Activated T-cell treated with anti-CD3 and anti-CD28 coated beads, Interleukin-2, amount 50 U/mL, for 72 hours (primary cell): ENCODE results near the gene KCNK10. TPM values are rescaled to one million over a fixed set of nuclear protein-coding genes. Genes with fewer than 3 reads are reported as not detected.

Source experiments
- ATAC-seq, 2 donors: fragments of 150-1000 bp; cut with Tn5 transposase; replicated peaks in 1 of 2; 2 replicates each; pipeline ENCODE4 v1.10.0; 2021; ENCODE audit warnings: moderate library complexity in 2 of 2, mild to moderate bottlenecking in 1 of 2
- DNase-seq, 2 donors: peaks; one replicate each; pipeline ENCODE4 v3.0.0; 2021 to 2022; ENCODE audit warnings: mixed read lengths in 1 of 2
- H3K27ac Mint-ChIP-seq: one replicate; pipeline ENCODE4 v1.8.0; 2022; ENCODE audit warnings: mild to moderate bottlenecking, moderate library complexity, mixed read lengths
- H3K27me3 Mint-ChIP-seq: one replicate; pipeline ENCODE4 v1.8.0; 2022; ENCODE audit warnings: low read depth, mixed read lengths
- H3K36me3 Mint-ChIP-seq, 2 donors: one replicate each; pipeline ENCODE4 v1.8.0; 2022; ENCODE audit warnings: mixed read lengths in 2 of 2, mild to moderate bottlenecking in 1 of 2; ENCODE audit not compliant: insufficient read depth in 2 of 2
- H3K4me1 Mint-ChIP-seq: one replicate; pipeline ENCODE4 v1.8.0; 2022; ENCODE audit warnings: low read depth, mixed read lengths
- H3K4me3 Mint-ChIP-seq, 2 donors: one replicate each; pipeline ENCODE4 v1.8.0; 2022; ENCODE audit warnings: mild to moderate bottlenecking in 2 of 2, mixed read lengths in 2 of 2, moderate library complexity in 2 of 2
- H3K9me3 Mint-ChIP-seq, 2 donors: one replicate each; pipeline ENCODE4 v1.8.0; 2022; ENCODE audit warnings: mixed read lengths in 2 of 2
- total RNA-seq, 2 donors: library from RNA; stranded (reverse); gene quantifications; one replicate each; pipeline ENCODE4 v1.2.3, GENCODE V29; 2022

KCNK10 gene, protein sequence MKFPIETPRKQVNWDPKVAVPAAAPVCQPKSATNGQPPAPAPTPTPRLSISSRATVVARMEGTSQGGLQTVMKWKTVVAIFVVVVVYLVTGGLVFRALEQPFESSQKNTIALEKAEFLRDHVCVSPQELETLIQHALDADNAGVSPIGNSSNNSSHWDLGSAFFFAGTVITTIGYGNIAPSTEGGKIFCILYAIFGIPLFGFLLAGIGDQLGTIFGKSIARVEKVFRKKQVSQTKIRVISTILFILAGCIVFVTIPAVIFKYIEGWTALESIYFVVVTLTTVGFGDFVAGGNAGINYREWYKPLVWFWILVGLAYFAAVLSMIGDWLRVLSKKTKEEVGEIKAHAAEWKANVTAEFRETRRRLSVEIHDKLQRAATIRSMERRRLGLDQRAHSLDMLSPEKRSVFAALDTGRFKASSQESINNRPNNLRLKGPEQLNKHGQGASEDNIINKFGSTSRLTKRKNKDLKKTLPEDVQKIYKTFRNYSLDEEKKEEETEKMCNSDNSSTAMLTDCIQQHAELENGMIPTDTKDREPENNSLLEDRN
- total RNA-seq: under 1 TPM in 1 of 2 donors, not detected in 1; 0.10 TPM

DNA sequence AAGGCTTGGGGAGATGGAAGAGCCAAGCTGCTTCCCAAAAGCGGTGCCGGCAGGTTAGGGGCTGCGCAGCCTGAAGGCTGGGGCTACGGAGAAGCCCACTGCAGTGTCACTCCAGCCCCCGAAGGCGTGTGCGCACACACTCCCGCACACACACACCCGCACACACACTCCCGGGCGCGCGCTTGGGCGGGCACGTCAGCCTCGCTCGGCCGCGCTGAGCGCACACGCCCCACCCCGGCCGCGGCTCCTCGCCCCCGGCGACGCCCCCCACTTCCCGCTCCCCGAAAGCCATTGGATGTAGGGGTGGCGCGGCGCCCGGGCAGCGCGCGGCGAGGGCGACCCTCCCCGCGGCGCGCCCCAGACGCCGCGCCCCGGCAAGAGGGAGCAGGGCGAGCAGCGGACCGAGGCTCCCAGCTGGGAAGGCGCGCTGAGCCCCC is at the start of gene KCNK10:
Gene KCNK10, minus strand, starts transcription at position 184 of the 437 bp plus-strand sequence. CDS start 471 bp downstream, outside the sequence.
- no peaks in the 10 kb centered on the region for H3K9me3 Mint-ChIP-seq
- ATAC-seq: no peak
- H3K4me3 Mint-ChIP-seq: peak within 1 kb of the TSS; percentile 76 to 77

DNA sequence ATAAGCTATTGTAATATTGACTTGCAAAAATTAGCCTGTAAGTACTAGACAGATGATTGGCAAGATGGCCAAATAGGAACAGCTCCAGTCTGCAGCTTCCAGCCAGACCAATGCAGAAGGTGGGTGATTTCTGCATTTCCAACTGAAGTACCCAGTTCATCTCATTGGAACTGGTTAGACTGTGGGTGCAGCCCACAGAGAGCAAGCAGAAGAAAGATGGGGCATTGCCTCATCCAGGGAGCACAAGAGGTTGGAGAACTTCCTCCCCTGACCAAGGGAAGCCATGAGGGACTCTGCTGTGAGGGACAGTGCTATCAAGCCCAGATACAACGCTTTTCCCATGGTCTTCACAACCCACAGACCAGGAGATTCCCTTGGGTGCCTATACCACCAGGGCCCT is 46.4 kb upstream of the KCNK10 start:
- ATAC-seq: no peak
- no peaks in the 10 kb centered on the region for H3K9me3 Mint-ChIP-seq
- H3K4me1 Mint-ChIP-seq: no peaks in the 10 kb centered on the region
- H3K27ac Mint-ChIP-seq: no peak overlapping the region
- no peak overlapping the region for H3K4me3 Mint-ChIP-seq
- DNase-seq: no peak
- no peaks in the 10 kb centered on the region for H3K36me3 Mint-ChIP-seq
- H3K27me3 Mint-ChIP-seq: peaks cover 26% of the 10 kb centered on the region

More for the DNA sequence above, at the start of gene KCNK10:
- no peak within 1 kb of the TSS for H3K27ac Mint-ChIP-seq
- no peak for DNase-seq
- H3K4me1 Mint-ChIP-seq: peaks cover 4% of the 10 kb centered on the region
- peaks cover 0 to 2% of the 10 kb centered on the region in 2 donors for H3K36me3 Mint-ChIP-seq
- H3K27me3 Mint-ChIP-seq: peaks cover 45% of the 10 kb centered on the region

DNA sequence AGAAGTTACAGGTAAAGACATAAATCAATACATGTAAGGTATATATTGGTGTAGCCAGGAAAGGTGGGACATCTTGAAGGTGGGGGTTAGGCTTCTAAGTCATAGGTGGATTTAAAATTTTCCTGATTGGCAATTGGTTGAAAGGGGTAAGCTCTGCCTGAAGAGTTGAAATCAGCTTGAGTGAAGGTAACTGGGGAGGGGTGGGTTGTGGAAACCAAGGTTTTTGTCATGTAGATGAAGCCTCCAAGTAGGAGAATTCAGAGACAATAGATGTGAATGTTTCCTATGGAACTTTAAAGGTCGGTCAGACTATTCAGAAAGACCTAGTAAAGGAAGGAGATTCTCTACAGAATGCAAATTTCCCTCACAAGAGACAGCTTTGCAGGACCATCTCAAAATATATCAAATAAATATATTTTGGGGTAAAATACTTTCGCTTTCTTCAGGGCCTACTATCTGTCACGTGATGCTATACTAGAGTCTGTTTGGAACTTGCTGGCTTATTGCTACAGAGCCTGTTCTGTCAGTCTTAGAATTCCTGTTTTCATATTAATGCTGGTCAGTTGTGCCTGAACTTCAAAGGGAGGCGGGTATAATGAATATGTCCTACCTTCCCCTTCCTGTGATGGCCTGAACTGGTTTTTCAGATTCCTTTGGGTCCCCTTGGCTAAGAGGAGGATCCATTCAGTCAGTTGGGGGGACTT is 41.8 kb upstream of the KCNK10 start:
- Mint-ChIP-seq H3K9me3 (peaks cover 3 to 4% of the 10 kb centered on the region in 2 donors), H3K4me1 (no peaks in the 10 kb centered on the region), H3K27ac (no peak overlapping the region), H3K4me3 (no peak overlapping the region), H3K27me3 (peaks cover 18% of the 10 kb centered on the region), H3K36me3 (no peaks in the 10 kb centered on the region)
- ATAC-seq (no peak), DNase-seq (no peak)

DNA sequence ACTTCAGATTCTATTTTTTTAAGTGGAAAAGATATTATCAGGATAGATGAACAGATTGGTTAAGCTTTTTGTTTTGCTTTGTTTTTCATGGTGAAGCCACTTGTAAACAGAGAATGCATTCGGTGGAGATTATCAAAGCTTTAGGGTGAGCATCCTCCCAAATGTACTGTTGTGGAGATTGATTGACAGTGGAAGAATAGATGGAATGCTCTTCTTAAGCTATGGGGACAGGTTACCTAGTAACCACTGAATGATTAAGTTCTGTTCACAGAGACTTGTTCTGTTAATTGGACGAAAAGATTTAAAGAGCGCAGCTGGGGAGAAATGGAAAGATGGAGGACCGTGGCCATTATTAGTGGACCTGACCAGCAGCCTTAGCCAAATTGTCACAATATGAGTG is 40.6 kb upstream of the KCNK10 start:
- H3K27me3 Mint-ChIP-seq: peaks cover 10% of the 10 kb centered on the region
- ATAC-seq: no peak

DNA sequence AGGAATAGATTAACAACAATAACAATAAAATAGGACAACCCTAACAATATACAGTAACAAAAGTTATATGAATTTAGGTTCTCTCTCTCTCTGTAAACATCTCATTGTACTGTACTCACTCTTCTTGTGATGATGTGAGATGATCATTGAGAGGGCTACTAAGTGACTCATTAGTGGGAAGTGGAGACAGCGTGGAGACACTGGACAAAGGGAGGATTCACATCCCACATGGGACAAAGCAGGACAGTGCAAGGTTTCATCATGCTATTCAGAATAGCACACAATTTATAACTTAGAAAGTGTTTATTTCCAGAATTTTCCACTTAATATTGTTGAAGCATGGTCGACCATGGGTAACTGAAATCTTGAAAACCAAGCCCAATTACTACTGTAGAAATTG is 36.4 kb upstream of the KCNK10 start:
- peaks cover 13% of the 10 kb centered on the region for H3K27me3 Mint-ChIP-seq
- no peaks in the 10 kb centered on the region for H3K36me3 Mint-ChIP-seq
- no peaks in the 10 kb centered on the region for H3K4me1 Mint-ChIP-seq
- ATAC-seq (no peak), DNase-seq (no peak)
- peaks cover 3 to 4% of the 10 kb centered on the region in 2 donors for H3K9me3 Mint-ChIP-seq
- no peak overlapping the region for H3K27ac Mint-ChIP-seq
- no peak overlapping the region for H3K4me3 Mint-ChIP-seq

More for the DNA sequence above, 40.6 kb upstream of the KCNK10 start:
- no peaks in the 10 kb centered on the region for H3K4me1 Mint-ChIP-seq
- no peaks in the 10 kb centered on the region for H3K36me3 Mint-ChIP-seq
- H3K4me3 Mint-ChIP-seq: no peak overlapping the region
- no peak overlapping the region for H3K27ac Mint-ChIP-seq
- DNase-seq: no peak
- peaks cover 3 to 4% of the 10 kb centered on the region in 2 donors for H3K9me3 Mint-ChIP-seq

DNA sequence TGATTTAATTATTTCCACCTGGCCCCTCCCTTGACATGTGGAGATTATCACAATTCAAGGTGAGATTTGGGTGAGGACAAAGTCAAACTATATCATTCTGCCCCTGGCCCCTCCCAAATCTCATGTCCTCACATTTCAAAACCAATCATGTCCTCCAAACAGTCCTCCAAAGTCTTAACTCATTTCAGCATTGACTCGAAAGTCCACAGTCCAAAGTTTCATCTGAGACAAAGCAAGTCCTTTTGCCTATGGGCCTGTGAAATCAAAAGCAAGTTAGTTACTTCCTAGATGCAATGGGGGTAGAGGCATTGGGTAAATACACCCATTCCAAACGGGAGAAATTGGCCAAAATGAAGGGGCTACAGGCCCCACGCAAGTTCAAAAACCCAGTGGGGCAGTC is 31.3 kb upstream of the KCNK10 start:
- no peaks in the 10 kb centered on the region for H3K36me3 Mint-ChIP-seq
- no peaks in the 10 kb centered on the region for H3K4me1 Mint-ChIP-seq
- DNase-seq: no peak

DNA sequence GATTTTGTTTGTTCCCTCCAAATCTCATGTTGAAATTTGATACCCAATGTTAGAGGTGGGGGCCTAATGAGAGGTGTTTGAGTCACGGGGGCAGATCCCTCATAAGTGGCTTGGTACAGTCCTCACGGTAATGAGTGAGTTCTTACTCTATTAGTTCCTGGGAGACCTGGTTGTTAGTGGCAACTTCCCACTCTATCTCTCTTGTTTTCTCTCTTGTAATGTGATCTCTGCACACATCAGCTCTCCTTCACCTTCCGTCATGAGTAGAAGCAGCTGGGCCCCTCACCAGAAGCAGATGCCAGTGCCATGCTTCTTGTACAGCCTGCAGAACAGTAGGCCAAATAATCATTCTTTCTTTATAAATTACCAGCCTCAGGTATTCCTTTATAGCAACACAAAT is 29.6 kb upstream of the KCNK10 start:
- H3K36me3 Mint-ChIP-seq: no peaks in the 10 kb centered on the region

More for the DNA sequence above, 31.3 kb upstream of the KCNK10 start:
- Mint-ChIP-seq H3K27me3 (peaks cover 6% of the 10 kb centered on the region), H3K9me3 (no peaks in the 10 kb centered on the region), H3K4me3 (no peak overlapping the region), H3K27ac (no peak overlapping the region)
- ATAC-seq: no peak

DNA sequence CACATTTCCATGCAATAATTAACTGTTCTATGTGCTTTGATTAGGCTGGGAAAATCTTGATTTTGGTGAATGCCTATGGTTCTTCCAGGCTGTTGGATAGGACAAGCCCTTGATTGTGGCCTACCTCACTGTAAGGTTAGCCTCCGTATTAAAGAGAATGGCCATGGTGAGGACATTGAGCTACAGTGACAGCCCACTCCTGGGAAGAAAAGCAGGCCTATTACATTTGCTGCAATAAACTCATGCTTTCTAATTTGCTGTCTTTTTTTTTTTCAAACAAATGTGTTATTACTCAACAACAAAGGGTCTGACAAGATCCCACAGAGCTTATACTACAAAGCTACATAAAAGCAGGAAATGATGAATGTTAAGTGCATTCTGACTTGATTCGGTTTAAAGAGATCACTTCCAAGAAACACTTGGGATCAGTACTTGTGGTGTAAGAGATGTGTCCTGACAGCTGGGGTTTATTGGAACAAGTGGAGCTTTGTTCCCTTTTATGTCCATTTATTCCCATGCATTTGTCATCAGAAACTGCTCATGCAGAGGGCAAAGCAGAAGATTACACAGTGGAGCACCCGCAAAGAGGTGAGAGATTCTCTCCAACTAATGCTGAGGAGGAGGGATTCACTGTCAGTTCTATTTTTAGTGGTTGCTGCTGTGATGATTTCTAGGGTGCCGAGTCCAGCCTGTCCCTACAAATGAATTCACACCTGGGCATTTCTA is 29.1 kb upstream of the KCNK10 start:
- no peaks in the 10 kb centered on the region for H3K9me3 Mint-ChIP-seq
- H3K4me3 Mint-ChIP-seq: no peak overlapping the region
- DNase-seq: no peak
- H3K4me1 Mint-ChIP-seq: no peaks in the 10 kb centered on the region
- ATAC-seq: no peak
- H3K27me3 Mint-ChIP-seq: no peaks in the 10 kb centered on the region
- H3K27ac Mint-ChIP-seq: no peak overlapping the region
- H3K36me3 Mint-ChIP-seq: no peaks in the 10 kb centered on the region

More for the DNA sequence above, 29.6 kb upstream of the KCNK10 start:
- Mint-ChIP-seq H3K27ac (no peak overlapping the region), H3K27me3 (no peaks in the 10 kb centered on the region), H3K4me3 (no peak overlapping the region), H3K9me3 (no peaks in the 10 kb centered on the region), H3K4me1 (no peaks in the 10 kb centered on the region)
- ATAC-seq: no peak
- DNase-seq: no peak

DNA sequence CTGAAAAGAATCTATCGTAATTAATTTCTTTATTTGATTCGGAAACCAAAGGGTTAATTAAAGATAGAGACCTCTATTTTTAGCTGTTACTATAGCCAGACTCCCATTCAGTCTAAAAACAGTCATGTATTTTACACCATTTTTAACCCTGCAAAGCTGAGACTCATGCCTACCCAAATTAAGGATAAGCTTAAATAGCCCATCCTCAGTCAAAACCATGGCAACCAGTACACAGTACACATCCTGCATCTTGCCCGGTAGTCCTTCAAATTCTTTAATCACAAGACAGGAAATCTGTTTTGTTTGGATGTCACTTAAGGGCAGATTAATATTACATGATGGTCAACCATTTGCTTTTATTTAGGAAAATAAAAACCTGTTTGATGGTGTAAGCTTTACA is 25.5 kb upstream of the KCNK10 start:
- H3K27me3 Mint-ChIP-seq: no peaks in the 10 kb centered on the region
- H3K36me3 Mint-ChIP-seq: no peaks in the 10 kb centered on the region
- no peak overlapping the region for H3K27ac Mint-ChIP-seq
- ATAC-seq: no peak
- H3K9me3 Mint-ChIP-seq: no peaks in the 10 kb centered on the region
- H3K4me1 Mint-ChIP-seq: no peaks in the 10 kb centered on the region
- no peak for DNase-seq
- no peak overlapping the region for H3K4me3 Mint-ChIP-seq

DNA sequence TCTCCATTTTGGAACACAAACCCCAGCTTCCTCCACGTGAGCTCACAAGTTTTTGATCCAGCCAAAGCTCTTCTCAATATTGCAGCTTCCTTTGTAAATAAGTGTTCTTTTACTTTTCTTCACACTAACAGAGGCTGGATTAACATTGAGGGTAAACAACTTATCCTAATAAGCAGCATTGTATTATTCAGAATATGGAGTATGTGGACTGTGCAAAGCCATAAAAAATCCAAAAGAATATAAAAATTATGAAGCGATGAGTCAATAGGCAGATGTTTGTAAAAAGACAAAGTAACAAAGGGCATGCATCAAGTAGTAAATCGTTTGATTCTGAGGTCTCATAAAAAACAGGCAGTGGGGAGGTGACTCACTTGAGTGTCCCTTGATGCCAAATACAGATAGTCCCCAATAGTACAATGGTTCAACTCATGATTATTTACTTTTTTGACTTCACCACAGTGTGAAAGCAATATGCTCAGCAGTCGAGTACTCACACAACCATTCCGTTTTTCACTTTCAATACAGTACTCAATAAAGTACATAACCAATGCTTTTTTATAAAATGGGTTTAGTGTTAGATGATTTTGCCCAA is 23.1 kb upstream of the KCNK10 start:
- Mint-ChIP-seq H3K9me3 (no peaks in the 10 kb centered on the region), H3K36me3 (no peaks in the 10 kb centered on the region), H3K4me3 (no peak overlapping the region), H3K27me3 (peaks cover 9% of the 10 kb centered on the region), H3K27ac (no peak overlapping the region), H3K4me1 (no peaks in the 10 kb centered on the region)
- ATAC-seq (no peak), DNase-seq (no peak)

DNA sequence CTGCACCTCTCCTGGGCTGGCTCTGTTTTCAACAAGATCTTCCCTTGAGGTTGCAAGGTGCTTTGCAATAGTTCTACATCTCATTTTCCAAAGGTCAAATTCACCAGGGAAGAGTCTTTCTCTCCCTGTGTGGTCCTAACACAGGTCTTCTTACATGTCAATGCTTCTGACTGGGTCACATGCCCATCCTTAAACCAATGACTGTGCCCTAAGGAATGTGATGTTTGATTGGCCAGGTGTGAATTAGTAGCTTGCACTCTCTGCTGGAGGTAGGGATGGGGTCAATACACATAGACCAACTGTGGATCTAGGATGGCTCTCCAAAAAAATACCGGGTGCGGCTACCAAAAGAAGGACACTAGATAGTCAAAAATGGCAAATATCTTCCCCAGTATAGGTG is 19.9 kb upstream of the KCNK10 start:
- Mint-ChIP-seq H3K4me3 (no peak overlapping the region), H3K4me1 (no peaks in the 10 kb centered on the region), H3K36me3 (no peaks in the 10 kb centered on the region), H3K9me3 (no peaks in the 10 kb centered on the region), H3K27ac (no peak overlapping the region), H3K27me3 (peaks cover 18% of the 10 kb centered on the region)
- no peak for ATAC-seq
- DNase-seq: no peak

DNA sequence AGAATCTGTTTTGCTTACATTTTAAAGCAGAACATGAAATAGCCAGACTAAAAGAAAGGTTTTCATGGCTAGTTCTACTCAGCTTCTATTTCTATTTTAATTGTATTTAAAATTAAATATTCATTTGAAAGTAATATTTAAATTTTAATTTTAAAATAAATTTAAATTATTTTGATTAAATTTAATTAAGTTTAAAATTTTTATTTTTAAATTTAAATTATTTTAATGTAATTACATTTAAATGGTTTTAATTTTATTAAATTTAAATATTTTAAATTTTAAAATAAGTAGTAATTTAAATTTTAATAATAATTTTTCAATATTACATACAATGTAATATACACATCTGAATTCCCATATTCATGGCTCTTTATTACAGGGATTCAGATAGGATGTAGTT is 17.3 kb upstream of the KCNK10 start:
- H3K4me1 Mint-ChIP-seq: no peaks in the 10 kb centered on the region
- peaks cover 26% of the 10 kb centered on the region for H3K27me3 Mint-ChIP-seq
- no peak overlapping the region for H3K27ac Mint-ChIP-seq
- H3K36me3 Mint-ChIP-seq: no peaks in the 10 kb centered on the region
- H3K4me3 Mint-ChIP-seq: no peak overlapping the region
- DNase-seq (no peak), ATAC-seq (no peak)
- no peaks in the 10 kb centered on the region for H3K9me3 Mint-ChIP-seq
